Activated CD8-positive, alpha-beta memory T cell treated with anti-CD3 and anti-CD28 coated beads, Interleukin-2, amount 50 U/mL, for 1 hour (primary cell): ENCODE results near the gene VPS36.
"Not testable (repeated sequence)": the region's sequence is repeated elsewhere in the genome, so short reads cannot be mapped to it uniquely, and the experiment has no call there.

Experiments
- DNase-seq: peaks from one replicate; pipeline ENCODE4 v3.0.0-alpha.2; 2020; ENCODE audit errors: extremely low read depth

The VPS36 gene

GRCh38 chr13:52446265-52446664 lies 4.2 kb downstream of the VPS36 start:
- no peak for DNase-seq

- DNase-seq, result no peak
Measured at GRCh38 chr13:52432456-52432855, 18.0 kb downstream of the VPS36 start.

GRCh38 chr13:52428295-52428694 lies 22.1 kb downstream of the VPS36 start:
- DNase-seq, result no peak

GRCh38 chr13:52421216-52421615 lies 29.2 kb downstream of the VPS36 start:
- DNase-seq, result no peak

GRCh38 chr13:52419080-52419479 lies 31.4 kb downstream of the VPS36 start:
- DNase-seq, result no peak

- DNase-seq, result no peak
Measured at GRCh38 chr13:52414963-52415362, 35.5 kb downstream of the VPS36 start.

GRCh38 chr13:52414051-52414450 lies 36.4 kb downstream of the VPS36 start:
- DNase-seq, result no peak

GRCh38 chr13:52412128-52412527 lies 38.3 kb downstream of the VPS36 start:
- no peak for DNase-seq

- no peak for DNase-seq
Measured at GRCh38 chr13:52411629-52412028, 38.8 kb downstream of the VPS36 start.

GRCh38 chr13:52408071-52408658 lies 42.3 kb downstream of the VPS36 start:
- DNase-seq, result not testable (repeated sequence)

GRCh38 chr13:52407436-52407835 lies 43.0 kb downstream of the VPS36 start:
- DNase-seq, result not testable (repeated sequence)

GRCh38 chr13:52406629-52407028 lies 43.8 kb downstream of the VPS36 start:
- DNase-seq, result no peak

GRCh38 chr13:52405767-52406494 lies 44.5 kb downstream of the VPS36 start, which contains the start of gene THSD1:
Gene THSD1, minus strand, starts transcription at chr13:52406172. Its CDS starts 3,572 bp downstream, at chr13:52402600.
- no peak for DNase-seq

- no peak for DNase-seq
Measured at GRCh38 chr13:52405369-52405766, 45.1 kb downstream of the VPS36 start.

GRCh38 chr13:52399708-52400107 lies 50.7 kb downstream of the VPS36 start:
- DNase-seq, result no peak

GRCh38 chr13:52399046-52399445 lies 51.4 kb downstream of the VPS36 start:
- DNase-seq, result no peak

GRCh38 chr13:52395704-52396103 lies 54.7 kb downstream of the VPS36 start:
- no peak for DNase-seq

GRCh38 chr13:52394586-52394985 lies 55.8 kb downstream of the VPS36 start:
- no peak for DNase-seq

GRCh38 chr13:52393572-52394357 lies 56.7 kb downstream of the VPS36 start:
- no peak for DNase-seq

- DNase-seq, result no peak
Measured at GRCh38 chr13:52387721-52388120, 62.7 kb downstream of the VPS36 start.

GRCh38 chr13:52385870-52386269 lies 64.6 kb downstream of the VPS36 start:
- no peak for DNase-seq

GRCh38 chr13:52383366-52383765 lies 67.1 kb downstream of the VPS36 start:
- DNase-seq, result no peak

GRCh38 chr13:52378312-52378711 lies 72.1 kb downstream of the VPS36 start:
- no peak for DNase-seq
